ENCODE measurements around the gene TAS2R14.

- no peak for TF ChIP-seq CTCF (IDR thresholded peaks at IDR 0.05)
- TF ChIP-seq POLR2A (IDR thresholded peaks at IDR 0.05), result no peak
These were observed 38.1 kb downstream of the TAS2R14 start for GRCh38 chr12:10900972-10901371.

Measured in body of pancreas (tissue), 4 donors.